GM06990 (cell line): ENCODE data around the gene FOXJ3.

Experiments
- DNase-seq: peaks from one replicate; pipeline ENCODE4 v3.0.0-alpha.2; 2011; ENCODE audit not compliant: insufficient read length; ENCODE audit errors: extremely low read depth
- H3K27me3 ChIP-seq: replicated peaks from 2 replicates; pipeline ENCODE4 v1.6.0; 2011; ENCODE audit warnings: low read length; ENCODE audit not compliant: control insufficient read depth, insufficient read depth
- H3K36me3 ChIP-seq: 2 replicates; pipeline ENCODE4 v1.5.1; 2011; ENCODE audit warnings: low read length; ENCODE audit not compliant: control insufficient read depth, insufficient read depth
- H3K4me3 ChIP-seq: replicated peaks from 2 replicates; pipeline ENCODE4 v1.5.1; 2011; ENCODE audit warnings: low read depth, mild to moderate bottlenecking, control low read depth, low read length
- TF ChIP-seq, protein P1 (sequence below): IDR thresholded peaks from 2 replicates; pipeline ENCODE4 v1.5.1; 2011; ENCODE audit warnings: low read length, control low read depth, mild to moderate bottlenecking, inconsistent platforms; ENCODE audit not compliant: insufficient read depth, poor library complexity, severe bottlenecking

FOXJ3 gene

DNA sequence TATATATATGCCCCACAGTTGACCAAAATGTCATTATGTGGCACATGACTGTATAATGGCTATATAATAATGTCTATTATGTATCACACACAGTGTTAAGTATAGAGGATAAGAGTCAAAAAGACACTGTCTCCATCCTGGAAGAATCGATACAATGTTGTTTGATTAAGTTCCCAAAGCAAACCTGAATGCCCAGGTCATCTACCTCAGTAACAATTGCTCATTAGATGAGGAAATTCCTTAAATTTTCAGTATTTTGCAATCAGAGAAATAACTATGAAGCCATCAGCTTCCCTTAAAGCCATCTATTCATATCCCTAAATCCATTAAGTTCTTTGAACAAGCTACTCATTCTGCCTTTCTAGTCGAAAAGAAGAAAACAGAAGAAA is 10.0 kb downstream of the FOXJ3 start:
- Histone ChIP-seq H3K36me3 (no peaks in the 10 kb centered on the region; the same call in 1 of the 2 replicates), H3K4me3 (no peak overlapping the region), H3K27me3 (no peaks in the 10 kb centered on the region)
- DNase-seq, result no peak
- TF ChIP-seq, protein P1, sequence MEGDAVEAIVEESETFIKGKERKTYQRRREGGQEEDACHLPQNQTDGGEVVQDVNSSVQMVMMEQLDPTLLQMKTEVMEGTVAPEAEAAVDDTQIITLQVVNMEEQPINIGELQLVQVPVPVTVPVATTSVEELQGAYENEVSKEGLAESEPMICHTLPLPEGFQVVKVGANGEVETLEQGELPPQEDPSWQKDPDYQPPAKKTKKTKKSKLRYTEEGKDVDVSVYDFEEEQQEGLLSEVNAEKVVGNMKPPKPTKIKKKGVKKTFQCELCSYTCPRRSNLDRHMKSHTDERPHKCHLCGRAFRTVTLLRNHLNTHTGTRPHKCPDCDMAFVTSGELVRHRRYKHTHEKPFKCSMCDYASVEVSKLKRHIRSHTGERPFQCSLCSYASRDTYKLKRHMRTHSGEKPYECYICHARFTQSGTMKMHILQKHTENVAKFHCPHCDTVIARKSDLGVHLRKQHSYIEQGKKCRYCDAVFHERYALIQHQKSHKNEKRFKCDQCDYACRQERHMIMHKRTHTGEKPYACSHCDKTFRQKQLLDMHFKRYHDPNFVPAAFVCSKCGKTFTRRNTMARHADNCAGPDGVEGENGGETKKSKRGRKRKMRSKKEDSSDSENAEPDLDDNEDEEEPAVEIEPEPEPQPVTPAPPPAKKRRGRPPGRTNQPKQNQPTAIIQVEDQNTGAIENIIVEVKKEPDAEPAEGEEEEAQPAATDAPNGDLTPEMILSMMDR, result no peak

DNA sequence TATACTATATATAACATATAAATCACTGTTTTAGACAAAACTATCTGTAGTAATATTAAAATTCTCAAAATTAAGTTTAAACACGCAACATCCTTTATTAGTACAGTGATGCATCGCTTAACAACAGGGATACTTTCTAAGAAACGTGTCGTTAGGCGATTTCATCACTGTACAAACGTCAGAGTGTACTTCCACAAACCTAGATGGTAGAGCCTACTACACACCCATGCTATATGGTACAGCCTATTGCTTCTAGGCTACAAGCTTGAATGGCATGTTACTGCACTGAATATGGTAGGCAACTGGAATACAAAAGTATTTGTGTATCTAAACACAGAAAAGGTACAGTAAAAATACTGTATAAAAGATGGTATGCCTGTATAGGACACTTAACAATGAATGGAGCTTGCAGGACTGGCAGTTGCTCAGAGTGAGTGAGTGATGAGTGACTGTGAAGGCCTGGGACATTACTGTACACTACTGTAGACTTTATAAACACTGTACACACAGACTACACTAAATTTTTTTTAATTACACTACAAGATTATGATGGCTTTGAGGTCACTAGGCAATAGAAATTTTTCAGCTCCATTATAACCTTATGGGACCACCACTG is 10.5 kb downstream of the FOXJ3 start:
- TF ChIP-seq, protein P1, result no peak
- DNase-seq, result no peak
- H3K27me3 ChIP-seq, result no peaks in the 10 kb centered on the region
- no peaks in the 10 kb centered on the region; the same call in 1 of the 2 replicates for H3K36me3 ChIP-seq
- H3K4me3 ChIP-seq, result no peak overlapping the region

DNA sequence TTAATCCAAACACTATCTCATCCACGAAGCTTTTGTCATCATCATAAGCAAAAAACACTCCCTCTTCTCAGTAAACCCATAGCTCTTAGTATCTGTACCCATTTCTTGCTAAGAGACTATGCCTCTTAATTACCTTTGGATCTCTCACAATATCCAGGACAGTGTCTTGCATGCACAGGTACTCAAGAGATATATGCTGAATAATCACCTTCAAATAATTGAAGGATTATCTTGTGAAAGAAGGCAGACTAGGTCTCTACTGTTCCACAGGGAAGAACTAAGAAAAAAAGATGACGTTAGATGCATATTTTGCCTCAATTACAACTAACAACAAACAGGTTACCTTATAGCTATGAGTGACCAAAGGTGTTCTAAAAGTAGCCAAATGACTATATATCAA is 11.5 kb downstream of the FOXJ3 start:
- no peaks in the 10 kb centered on the region for H3K27me3 ChIP-seq
- TF ChIP-seq, protein P1, result no peak
- no peaks in the 10 kb centered on the region for H3K36me3 ChIP-seq
- no peak for DNase-seq
- H3K4me3 ChIP-seq, result no peak overlapping the region

DNA sequence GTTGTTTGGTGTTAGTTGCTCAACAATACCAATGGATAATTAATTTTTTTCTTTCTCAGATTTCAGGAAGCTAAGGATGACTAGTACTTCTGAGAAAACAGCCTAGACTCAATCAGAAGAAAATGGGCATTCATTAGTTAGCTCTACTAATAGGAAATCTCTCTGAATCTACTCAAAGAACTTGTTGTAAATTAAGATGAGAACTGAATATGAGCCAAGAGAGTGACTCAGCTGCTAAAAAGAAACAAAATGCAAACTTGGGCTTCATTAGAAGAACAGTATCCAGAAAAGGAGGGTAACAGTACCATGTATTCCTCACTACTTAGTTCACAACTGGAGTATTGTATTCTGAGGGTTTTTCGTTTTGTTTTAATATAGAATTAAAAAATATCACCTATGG is 12.5 kb downstream of the FOXJ3 start:
- no peaks in the 10 kb centered on the region for H3K27me3 ChIP-seq
- DNase-seq, result no peak
- no peak overlapping the region for H3K4me3 ChIP-seq
- H3K36me3 ChIP-seq, result no peaks in the 10 kb centered on the region
- TF ChIP-seq, protein P1, result no peak

DNA sequence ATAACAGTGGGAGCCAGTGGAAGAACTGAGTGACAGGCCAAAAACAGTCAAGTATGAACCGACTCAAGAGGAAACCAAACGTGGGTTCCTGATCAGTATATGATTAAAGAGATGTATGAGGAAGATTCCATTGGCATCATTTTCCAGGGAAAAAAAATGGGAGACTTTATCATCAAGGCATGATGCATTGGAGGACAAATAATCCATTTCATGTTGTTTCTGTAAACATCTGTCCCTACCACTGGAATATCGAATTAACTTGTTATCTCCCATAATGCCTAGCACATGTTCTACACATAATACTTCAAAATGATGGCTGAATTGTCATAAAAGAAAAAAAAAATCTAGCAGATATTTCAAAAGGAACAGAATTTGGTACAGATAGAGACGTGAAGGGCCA is 13.3 kb downstream of the FOXJ3 start:
- DNase-seq, result no peak
- H3K36me3 ChIP-seq, result no peaks in the 10 kb centered on the region
- TF ChIP-seq, protein P1, result no peak
- no peaks in the 10 kb centered on the region for H3K27me3 ChIP-seq
- no peak overlapping the region for H3K4me3 ChIP-seq

DNA sequence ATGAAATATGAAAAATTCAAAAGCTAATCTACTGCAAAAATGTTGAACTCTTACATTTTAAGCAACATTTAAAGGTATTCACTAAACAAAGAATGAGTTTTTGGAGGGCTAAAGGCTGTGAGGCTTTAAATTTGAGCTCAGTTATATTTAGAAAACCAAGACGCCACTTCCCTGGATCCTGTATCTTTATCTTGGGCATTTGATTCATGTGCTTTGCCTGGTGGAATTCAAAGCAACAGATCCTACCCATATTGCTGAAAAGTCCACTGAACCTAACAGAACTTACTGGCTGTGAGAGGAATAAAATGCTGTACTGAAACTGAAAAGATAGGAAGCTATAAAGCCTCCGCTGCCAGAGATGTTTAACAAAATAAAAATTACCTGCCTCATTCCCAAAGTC is 14.3 kb downstream of the FOXJ3 start:
- no peak for DNase-seq

More for the DNA sequence above, 14.3 kb downstream of the FOXJ3 start:
- TF ChIP-seq, protein P1, result no peak
- H3K4me3 ChIP-seq, result no peak overlapping the region
- H3K36me3 ChIP-seq, result no peaks in the 10 kb centered on the region
- H3K27me3 ChIP-seq, result no peaks in the 10 kb centered on the region
